NCI-H2107 treated with DMSO at 0.1 percent for 48 hours (cell line): ENCODE data around the gene CHPT1.
A peak's percentile ranks its signal among the peaks of the same experiment; 100 is the strongest.
"Not testable (repeated sequence)": the region's sequence is repeated elsewhere in the genome, so short reads cannot be mapped to it uniquely, and the experiment has no call there.

Experiments
- DNase-seq: peaks from one replicate; lab custom pipeline; 2025; ENCODE audit not compliant: unreplicated experiment; lab: John Stamatoyannopoulos, UW

Gene CHPT1

GRCh38 chr12:101681627-101682026 is 15.8 kb upstream of the CHPT1 start:
- DNase-seq: not testable (repeated sequence)

GRCh38 chr12:101685092-101685491 is 12.3 kb upstream of the CHPT1 start:
- no peak for DNase-seq

GRCh38 chr12:101686176-101686575 is 11.3 kb upstream of the CHPT1 start:
- no peak for DNase-seq

- no peak for DNase-seq
These were observed 6.8 kb upstream of the CHPT1 start for GRCh38 chr12:101690544-101691098.

- DNase-seq: no peak
These were observed 5.8 kb upstream of the CHPT1 start for GRCh38 chr12:101691503-101692096.

GRCh38 chr12:101694297-101694848 is 3.1 kb upstream of the CHPT1 start:
- no peak for DNase-seq

GRCh38 chr12:101694986-101695385 is 2.5 kb upstream of the CHPT1 start:
- no peak for DNase-seq

- DNase-seq: no peak
These were observed 1.7 kb upstream of the CHPT1 start for GRCh38 chr12:101695706-101696105.

- no peak for DNase-seq
These were observed 916 bp upstream of the CHPT1 start for GRCh38 chr12:101696251-101697196.

GRCh38 chr12:101697930-101698799 is 725 bp downstream of the CHPT1 start:
- peak; percentile 28 for DNase-seq

- DNase-seq: peak; percentile 28
These were observed 1.4 kb downstream of the CHPT1 start for GRCh38 chr12:101698800-101699347.

GRCh38 chr12:101700299-101700820 is 2.9 kb downstream of the CHPT1 start:
- DNase-seq: no peak

- no peak for DNase-seq
These were observed 6.0 kb downstream of the CHPT1 start for GRCh38 chr12:101703487-101703886.

GRCh38 chr12:101706403-101706802 is 9.0 kb downstream of the CHPT1 start:
- DNase-seq: no peak

- no peak for DNase-seq
These were observed 9.8 kb downstream of the CHPT1 start for GRCh38 chr12:101707131-101707782.

- DNase-seq: no peak
These were observed 12.8 kb downstream of the CHPT1 start for GRCh38 chr12:101710288-101710687.

- no peak for DNase-seq
These were observed 15.7 kb downstream of the CHPT1 start for GRCh38 chr12:101713059-101713682.

- DNase-seq: no peak
These were observed 16.5 kb downstream of the CHPT1 start for GRCh38 chr12:101713930-101714329.

- no peak for DNase-seq
These were observed 17.5 kb downstream of the CHPT1 start for GRCh38 chr12:101714877-101715444.
